Gastroesophageal sphincter (tissue), 4 donors: ENCODE results near the gene ARHGAP27. TPM values are rescaled to one million over a fixed set of nuclear protein-coding genes. Genes with fewer than 3 reads are reported as not detected.

Experiments used
- ATAC-seq: fragments of 150-250 bp; one replicate; pipeline ENCODE4 v1.9.1; 2016; ENCODE audit warnings: mild to moderate bottlenecking, moderate library complexity
- H3K27ac ChIP-seq, 4 donors: fragments of 200-600 bp; sonication (generic) in 3 of 4; 1 replicate in 3 of 4; 2 replicates in 1 of 4; pipeline ENCODE4 v1.5.1; 2016 to 2019
- H3K27me3 ChIP-seq: fragments of 200-600 bp; sonication (generic); one replicate; pipeline ENCODE4 v1.5.1; 2019
- H3K36me3 ChIP-seq, 2 donors: fragments of 200-600 bp; sonication (generic); one replicate each; pipeline ENCODE4 v1.5.1; 2019; ENCODE audit warnings: control low read depth in 1 of 2
- H3K4me1 ChIP-seq, 3 donors: fragments of 200-600 bp; sonication (generic); 1 replicate in 2 of 3; 2 replicates in 1 of 3; pipeline ENCODE4 v1.5.1; 2016 to 2019; ENCODE audit warnings: control low read depth in 2 of 3
- H3K4me3 ChIP-seq, 2 donors: fragments of 200-600 bp; sonication (generic); one replicate each; pipeline ENCODE4 v1.5.1; 2019; ENCODE audit warnings: mild to moderate bottlenecking in 1 of 2, moderate library complexity in 1 of 2
- H3K9me3 ChIP-seq, 3 donors: fragments of 200-600 bp; sonication (generic); one replicate each; pipeline ENCODE4 v1.5.1; 2017 to 2019; ENCODE audit warnings: control low read depth in 2 of 3
- CTCF ChIP-seq, 4 experiments: fragments of 200-600 bp in 2 of 4; fragments of 450-650 bp in 2 of 4; sonication (generic) in 1 of 4; IDR thresholded peaks; one replicate each; pipeline ENCODE4 v1.5.1; 2017 to 2019; ENCODE audit warnings: antibody characterized with exemption in 4 of 4, mild to moderate bottlenecking in 2 of 4, moderate library complexity in 2 of 4
- EP300 ChIP-seq: sonication (generic); formaldehyde crosslinking; IDR thresholded peaks from one replicate; pipeline ENCODE4 v1.6.1; 2017; ENCODE audit warnings: antibody characterized with exemption, mild to moderate bottlenecking
- POLR2A ChIP-seq, 2 donors: fragments of 450-650 bp; IDR thresholded peaks; one replicate each; pipeline ENCODE4 v1.6.1; 2017; ENCODE audit warnings: antibody characterized with exemption in 2 of 2, mild to moderate bottlenecking in 2 of 2, moderate library complexity in 1 of 2
- POLR2AphosphoS5 ChIP-seq: sonication (generic); formaldehyde crosslinking; IDR thresholded peaks from one replicate; pipeline ENCODE4 v1.6.1; 2017; ENCODE audit warnings: antibody characterized with exemption
- WGBS, 2 donors: methylation state at CpG; one replicate each; pipeline ENCODE4 v1.1.5; 2018; ENCODE audit warnings: low coverage in 1 of 2; 5-methylcytosine and 5-hydroxymethylcytosine counted together
- total RNA-seq, 4 donors: library from RNA; depleted of rRNA; stranded (reverse); fragments of >200 nt; gene quantifications; one replicate each; pipeline ENCODE4 v1.1.0, GENCODE V29; 2016

Gene ARHGAP27
- total RNA-seq, 4 donors from 2014 or later = 11.6 to 18.1 (median 12.8) TPM

GRCh38 chr17:45387739-45388138, 44.9 kb downstream of the ARHGAP27 start:
- WGBS, 2 donors = 89 to 100% methylated on average over 2 to 3 of the region's 3 CpGs
- TF ChIP-seq CTCF (IDR thresholded peaks at IDR 0.05) = no peak
- TF ChIP-seq POLR2A (IDR thresholded peaks at IDR 0.05) = no peak
- no peak for TF ChIP-seq EP300
- TF ChIP-seq POLR2AphosphoS5 = no peak
- no peak for ATAC-seq
- H3K36me3 ChIP-seq = no peaks in the 10 kb centered on the region
- no peaks in the 10 kb centered on the region for H3K9me3 ChIP-seq
- H3K4me3 ChIP-seq = no peak overlapping the region
- H3K27me3 ChIP-seq = peaks cover 23% of the 10 kb centered on the region
- H3K27ac ChIP-seq = no peak overlapping the region
- peaks cover 0 to 10% (median 3%) of the 10 kb centered on the region in 3 donors for H3K4me1 ChIP-seq

GRCh38 chr17:45386178-45386577, 46.5 kb downstream of the ARHGAP27 start:
- no peak overlapping the region for H3K27ac ChIP-seq
- peaks cover 23% of the 10 kb centered on the region for H3K27me3 ChIP-seq
- no peak for ATAC-seq
- no peaks in the 10 kb centered on the region for H3K9me3 ChIP-seq
- no peak overlapping the region for H3K4me3 ChIP-seq
- 81 to 84% methylated on average over 3 to 4 of the region's 4 CpGs for WGBS, 2 donors
- H3K36me3 ChIP-seq = no peaks in the 10 kb centered on the region
- H3K4me1 ChIP-seq = peaks cover 0 to 10% (median 3%) of the 10 kb centered on the region in 3 donors
- TF ChIP-seq POLR2A (IDR thresholded peaks at IDR 0.05) = no peak
- TF ChIP-seq EP300 = no peak
- TF ChIP-seq CTCF (IDR thresholded peaks at IDR 0.05) = no peak
- no peak for TF ChIP-seq POLR2AphosphoS5

DNA sequence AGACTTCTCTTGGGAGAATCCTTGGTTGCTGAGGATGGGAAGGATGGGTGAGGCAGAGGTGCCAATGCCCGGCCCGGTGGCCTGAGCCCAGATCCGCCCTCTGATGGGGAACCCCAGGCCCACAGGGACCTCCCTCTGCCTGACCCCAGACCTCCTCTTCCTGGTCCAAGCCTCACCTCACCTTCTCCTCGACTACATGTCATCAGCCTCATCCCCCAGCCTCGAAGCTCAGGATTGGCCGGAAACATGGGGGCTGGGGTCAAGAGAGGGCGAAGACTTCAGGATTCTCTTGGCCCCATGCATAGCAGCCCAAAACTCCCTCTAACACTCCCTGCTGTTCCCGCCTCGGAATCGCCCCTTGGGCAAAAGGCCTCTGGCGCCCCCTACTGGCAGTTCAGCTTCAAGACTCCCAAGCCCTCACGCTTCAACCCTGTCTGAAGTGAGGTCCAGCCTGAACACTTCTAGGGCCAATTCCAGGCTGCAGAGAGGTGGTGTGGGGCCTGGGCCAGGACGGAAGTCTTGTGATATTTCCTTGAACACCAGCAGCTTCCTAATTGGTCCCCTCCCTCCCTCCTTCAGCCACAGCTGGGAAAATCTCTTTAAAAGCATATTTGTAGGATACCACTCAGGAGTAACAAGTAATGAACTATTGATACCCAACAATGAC, 47.2 kb downstream of the ARHGAP27 start:
- H3K27ac ChIP-seq = no peak overlapping the region
- ATAC-seq = peak; percentile 90

GRCh38 chr17:45384789-45385262, 47.8 kb downstream of the ARHGAP27 start:
- Histone ChIP-seq H3K36me3 (no peaks in the 10 kb centered on the region), H3K4me1 (peaks cover 0 to 10% (median 3%) of the 10 kb centered on the region in 3 donors), H3K4me3 (no peak overlapping the region), H3K9me3 (no peaks in the 10 kb centered on the region), H3K27me3 (peaks cover 23% of the 10 kb centered on the region), H3K27ac (no peak overlapping the region)
- no peak for ATAC-seq
- 82 to 90% methylated on average over 5 to 13 of the region's 20 CpGs for WGBS, 2 donors
- no peak for TF ChIP-seq POLR2AphosphoS5
- no peak for TF ChIP-seq POLR2A (IDR thresholded peaks at IDR 0.05)
- TF ChIP-seq CTCF (IDR thresholded peaks at IDR 0.05) = no peak
- TF ChIP-seq EP300 = no peak

More for the DNA sequence above, 47.2 kb downstream of the ARHGAP27 start:
- Histone ChIP-seq H3K9me3 (no peaks in the 10 kb centered on the region), H3K27me3 (peaks cover 23% of the 10 kb centered on the region), H3K4me1 (peaks cover 0 to 10% (median 3%) of the 10 kb centered on the region in 3 donors), H3K36me3 (no peaks in the 10 kb centered on the region), H3K4me3 (no peak overlapping the region)
- 0 to 33% methylated on average over 1 of the region's 13 CpGs for WGBS, 2 donors
- TF ChIP-seq CTCF (IDR thresholded peaks at IDR 0.05) (peak in 3 of 4 experiments; percentile 97 to 99 (median 98)), POLR2AphosphoS5 (no peak), EP300 (no peak), POLR2A (IDR thresholded peaks at IDR 0.05) (no peak)
